AG09319 (cell line): ENCODE data around the gene CMIP.

Experiments
- DNase-seq: peaks from one replicate; pipeline ENCODE4 v3.0.0-alpha.2; 2010; ENCODE audit warnings: low read depth; ENCODE audit errors: extremely low read depth
- TF ChIP-seq, protein P1 (sequence below): IDR thresholded peaks from 2 replicates; pipeline ENCODE4 v1.5.1; 2011; ENCODE audit warnings: low read depth, mild to moderate bottlenecking, inconsistent platforms, low read length, moderate library complexity

Gene CMIP

DNA sequence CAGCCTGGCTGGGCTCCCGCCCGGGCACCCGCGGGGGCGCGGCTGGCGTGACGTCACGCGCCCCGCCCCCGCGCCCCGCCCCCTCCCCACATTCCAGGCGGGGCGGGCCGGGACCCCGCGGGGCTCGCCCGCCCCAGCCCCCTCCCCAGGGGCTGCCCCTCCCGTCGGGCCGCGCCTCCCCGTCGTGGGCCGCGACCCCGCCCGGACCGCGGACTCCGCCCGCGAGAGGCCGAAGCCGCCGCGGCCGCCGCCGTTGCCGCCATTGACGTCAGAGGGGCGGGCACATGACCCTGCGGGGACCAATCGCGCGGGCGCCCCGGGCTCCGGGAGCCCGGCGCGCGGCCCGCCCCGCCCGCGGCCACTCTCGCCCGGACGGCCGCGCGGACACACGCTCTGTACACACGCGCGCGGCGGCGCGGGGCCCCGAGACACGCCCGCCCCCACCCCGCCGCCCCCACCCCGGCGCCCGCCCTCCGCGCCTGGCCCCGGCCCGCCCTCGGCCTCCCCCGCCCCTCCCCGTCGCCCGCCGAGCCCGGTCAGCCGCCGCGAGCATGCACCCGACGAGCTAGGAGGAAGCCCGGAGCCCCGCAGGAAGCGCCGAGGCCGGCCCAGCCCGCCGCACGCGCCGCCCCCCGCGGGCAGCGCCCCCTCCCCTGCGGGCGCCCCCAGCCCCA lies at the start of gene CMIP:
Gene CMIP, plus strand, starts transcription at position 361 of the 674 bp plus-strand sequence.
- peak; percentile 35 for DNase-seq
- TF ChIP-seq, protein P1, sequence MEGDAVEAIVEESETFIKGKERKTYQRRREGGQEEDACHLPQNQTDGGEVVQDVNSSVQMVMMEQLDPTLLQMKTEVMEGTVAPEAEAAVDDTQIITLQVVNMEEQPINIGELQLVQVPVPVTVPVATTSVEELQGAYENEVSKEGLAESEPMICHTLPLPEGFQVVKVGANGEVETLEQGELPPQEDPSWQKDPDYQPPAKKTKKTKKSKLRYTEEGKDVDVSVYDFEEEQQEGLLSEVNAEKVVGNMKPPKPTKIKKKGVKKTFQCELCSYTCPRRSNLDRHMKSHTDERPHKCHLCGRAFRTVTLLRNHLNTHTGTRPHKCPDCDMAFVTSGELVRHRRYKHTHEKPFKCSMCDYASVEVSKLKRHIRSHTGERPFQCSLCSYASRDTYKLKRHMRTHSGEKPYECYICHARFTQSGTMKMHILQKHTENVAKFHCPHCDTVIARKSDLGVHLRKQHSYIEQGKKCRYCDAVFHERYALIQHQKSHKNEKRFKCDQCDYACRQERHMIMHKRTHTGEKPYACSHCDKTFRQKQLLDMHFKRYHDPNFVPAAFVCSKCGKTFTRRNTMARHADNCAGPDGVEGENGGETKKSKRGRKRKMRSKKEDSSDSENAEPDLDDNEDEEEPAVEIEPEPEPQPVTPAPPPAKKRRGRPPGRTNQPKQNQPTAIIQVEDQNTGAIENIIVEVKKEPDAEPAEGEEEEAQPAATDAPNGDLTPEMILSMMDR = no peak

DNA sequence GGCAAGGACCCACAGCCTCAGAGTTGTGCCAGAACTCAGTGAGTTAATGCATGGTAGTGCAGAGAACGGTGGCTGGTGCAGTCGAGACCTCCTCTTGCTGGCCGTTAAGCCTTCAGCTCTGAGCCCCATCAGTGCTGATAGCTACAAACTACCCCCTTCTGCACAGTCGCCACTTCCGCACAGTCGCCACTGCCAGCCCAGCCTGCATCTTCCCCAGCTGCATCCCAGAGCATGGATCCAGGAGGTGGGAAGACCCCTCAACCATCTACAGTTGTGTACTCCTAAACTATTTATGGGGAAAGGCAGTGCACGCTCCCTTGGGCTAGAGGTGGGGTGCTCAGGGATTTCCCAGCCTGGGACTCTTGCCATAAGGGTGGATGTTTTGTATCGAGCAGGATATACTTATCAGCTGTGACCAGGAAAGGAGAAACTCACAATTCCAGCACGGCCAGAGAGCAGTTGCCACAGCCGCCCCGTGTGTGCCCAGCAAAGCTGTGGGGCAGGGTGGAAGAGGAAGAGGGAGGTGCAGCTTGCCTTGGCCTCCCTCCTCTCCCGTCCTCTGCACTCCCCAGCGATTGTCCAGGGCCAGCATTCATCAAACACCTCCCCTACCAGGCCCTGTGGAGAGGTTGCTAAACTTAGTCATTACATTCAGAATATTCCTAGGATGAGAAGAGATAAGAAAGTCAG lies 49.5 kb upstream of the CMIP start:
- DNase-seq = no peak
- TF ChIP-seq, protein P1 = no peak

- TF ChIP-seq, protein P1 = no peak
- no peak for DNase-seq
Observed at GRCh38 chr16:81397058-81397878, 47.3 kb upstream of the CMIP start.

DNA sequence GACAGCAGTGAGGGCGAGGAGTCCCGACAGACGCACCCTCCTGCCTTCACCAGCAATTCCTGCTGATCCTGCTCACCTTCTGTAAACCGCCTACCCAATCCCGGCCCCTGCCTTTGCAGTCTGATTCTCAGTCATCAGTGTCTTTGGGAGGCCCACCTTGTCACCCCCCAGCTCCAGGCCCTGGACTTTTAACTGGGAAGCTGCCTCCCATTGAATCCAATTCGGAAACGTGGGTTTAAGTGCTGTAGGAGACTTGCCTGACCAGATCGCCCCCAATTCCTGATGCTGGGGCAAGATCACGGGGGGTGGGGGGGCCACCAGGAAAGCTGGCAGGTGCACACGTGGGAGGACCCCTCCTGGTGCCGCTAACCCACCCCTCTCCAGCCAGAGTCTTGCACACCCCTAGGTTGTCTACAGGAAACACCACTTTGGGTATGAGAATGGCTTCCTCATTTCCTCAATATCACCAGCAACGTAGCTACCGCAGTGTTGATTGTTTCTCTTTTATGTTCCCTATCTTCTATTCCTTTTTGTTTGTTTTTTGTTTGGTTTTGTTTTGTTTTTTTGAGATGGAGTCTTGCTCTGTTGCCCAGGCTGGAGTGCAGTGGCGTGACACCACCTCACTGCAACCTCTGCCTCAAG lies 46.6 kb upstream of the CMIP start:
- no peak for DNase-seq
- TF ChIP-seq, protein P1 = no peak

- no peak for DNase-seq
- TF ChIP-seq, protein P1 = no peak
Observed at GRCh38 chr16:81399909-81400308, 44.7 kb upstream of the CMIP start.

DNA sequence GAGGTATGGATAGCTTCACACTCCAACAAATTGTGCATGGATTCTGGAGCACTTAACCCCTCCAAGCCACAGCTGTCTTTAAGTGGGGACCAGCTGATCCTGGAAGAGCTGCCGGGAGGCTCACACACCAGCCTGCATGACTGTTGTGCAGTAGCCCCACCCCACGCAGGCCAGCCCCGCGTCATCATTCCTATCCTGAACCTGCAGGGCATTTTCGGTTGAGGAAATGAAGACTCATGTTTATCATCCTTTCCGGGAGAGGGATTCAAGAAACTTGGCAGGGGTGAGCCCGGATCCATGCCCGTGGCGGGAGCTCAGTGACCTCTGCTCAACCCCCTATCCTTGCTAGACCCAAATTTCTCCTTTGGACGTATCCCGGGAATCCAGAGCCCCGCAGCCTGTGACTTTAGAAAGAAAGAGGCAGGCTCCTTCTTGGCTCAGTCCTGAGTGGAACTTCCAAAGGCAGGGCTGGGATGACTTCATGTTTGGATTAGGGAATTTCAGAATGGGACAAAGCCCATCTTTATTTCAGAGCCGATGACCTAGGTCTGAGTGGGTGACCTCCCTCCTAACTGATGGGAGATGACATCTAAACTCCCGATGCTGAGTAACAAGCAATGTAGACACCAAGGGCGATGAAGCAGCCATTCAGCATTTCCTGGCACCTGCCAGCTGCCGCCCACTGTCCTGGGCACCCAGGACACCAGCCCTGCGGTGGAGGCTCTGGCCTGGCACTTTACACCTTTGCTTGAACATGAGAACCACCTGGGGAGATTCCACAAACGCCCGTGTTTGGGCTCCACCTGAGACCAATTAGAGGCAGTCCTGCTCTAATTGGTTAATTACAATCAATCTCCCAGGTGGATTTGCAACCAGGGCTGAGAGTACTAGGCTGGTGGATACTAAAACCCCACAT lies 43.3 kb upstream of the CMIP start:
- DNase-seq = peak; percentile 16
- TF ChIP-seq, protein P1 = no peak
